ENCODE data around the gene OXCT1.
"Not testable (repeated sequence)": the region's sequence is repeated elsewhere in the genome, so short reads cannot be mapped to it uniquely, and the experiment has no call there.

Gene OXCT1

GRCh38 chr5:41764650-41765049 lies 105.6 kb downstream of the OXCT1 start:
- no peaks in the 10 kb centered on the region for H3K36me3 Mint-ChIP-seq (ENCODE audit: low read depth)

GRCh38 chr5:41763574-41763973 lies 106.7 kb downstream of the OXCT1 start:
- Mint-ChIP-seq H3K9me3 (no peaks in the 10 kb centered on the region), H3K36me3 (ENCODE audit: low read depth) (no peaks in the 10 kb centered on the region), H3K27ac (no peak overlapping the region), H3K27me3 (no peaks in the 10 kb centered on the region), H3K4me1 (ENCODE audit: low read depth) (no peaks in the 10 kb centered on the region), H3K4me3 (no peak overlapping the region)
- intact Hi-C loops (cut with micrococcal nuclease): no loop called here

More at GRCh38 chr5:41764650-41765049, 105.6 kb downstream of the OXCT1 start:
- Mint-ChIP-seq H3K9me3 (no peaks in the 10 kb centered on the region), H3K4me1 (ENCODE audit: low read depth) (no peaks in the 10 kb centered on the region), H3K27me3 (no peaks in the 10 kb centered on the region), H3K27ac (no peak overlapping the region), H3K4me3 (no peak overlapping the region)
- intact Hi-C loops (cut with micrococcal nuclease): no loop called here

- Mint-ChIP-seq H3K36me3 (ENCODE audit: low read depth) (no peaks in the 10 kb centered on the region), H3K9me3 (no peaks in the 10 kb centered on the region), H3K4me3 (no peak overlapping the region), H3K27ac (no peak overlapping the region), H3K27me3 (no peaks in the 10 kb centered on the region), H3K4me1 (ENCODE audit: low read depth) (no peaks in the 10 kb centered on the region)
- intact Hi-C loops (cut with micrococcal nuclease): no loop called here
These were observed 107.1 kb downstream of the OXCT1 start for GRCh38 chr5:41763081-41763480.

- Mint-ChIP-seq H3K27ac (no peak overlapping the region), H3K4me1 (ENCODE audit: low read depth) (no peaks in the 10 kb centered on the region), H3K36me3 (ENCODE audit: low read depth) (no peaks in the 10 kb centered on the region), H3K27me3 (no peaks in the 10 kb centered on the region), H3K4me3 (no peak overlapping the region), H3K9me3 (no peaks in the 10 kb centered on the region)
- intact Hi-C loops (cut with micrococcal nuclease): no loop called here
These were observed 107.8 kb downstream of the OXCT1 start for GRCh38 chr5:41762426-41762825.

- Mint-ChIP-seq H3K9me3 (no peaks in the 10 kb centered on the region), H3K4me3 (no peak overlapping the region), H3K27ac (no peak overlapping the region), H3K27me3 (no peaks in the 10 kb centered on the region), H3K4me1 (ENCODE audit: low read depth) (no peaks in the 10 kb centered on the region), H3K36me3 (ENCODE audit: low read depth) (no peaks in the 10 kb centered on the region)
- intact Hi-C loops (cut with micrococcal nuclease): no loop called here
These were observed 108.6 kb downstream of the OXCT1 start for GRCh38 chr5:41761663-41762062.

GRCh38 chr5:41755705-41756104 lies 114.5 kb downstream of the OXCT1 start:
- no peak overlapping the region for H3K27ac Mint-ChIP-seq
- H3K4me3 Mint-ChIP-seq: no peak overlapping the region
- no peaks in the 10 kb centered on the region for H3K4me1 Mint-ChIP-seq (ENCODE audit: low read depth)
- intact Hi-C loops (cut with micrococcal nuclease): no loop called here
- no peaks in the 10 kb centered on the region for H3K27me3 Mint-ChIP-seq
- H3K9me3 Mint-ChIP-seq: no peaks in the 10 kb centered on the region
- no peaks in the 10 kb centered on the region for H3K36me3 Mint-ChIP-seq (ENCODE audit: low read depth)

GRCh38 chr5:41754857-41755256 lies 115.4 kb downstream of the OXCT1 start:
- H3K27ac Mint-ChIP-seq: no peak overlapping the region
- H3K9me3 Mint-ChIP-seq: no peaks in the 10 kb centered on the region
- H3K27me3 Mint-ChIP-seq: no peaks in the 10 kb centered on the region
- intact Hi-C loops (cut with micrococcal nuclease): no loop called here
- no peak overlapping the region for H3K4me3 Mint-ChIP-seq
- no peaks in the 10 kb centered on the region for H3K36me3 Mint-ChIP-seq (ENCODE audit: low read depth)
- no peaks in the 10 kb centered on the region for H3K4me1 Mint-ChIP-seq (ENCODE audit: low read depth)

- Mint-ChIP-seq H3K9me3 (no peaks in the 10 kb centered on the region), H3K4me1 (ENCODE audit: low read depth) (no peaks in the 10 kb centered on the region), H3K36me3 (ENCODE audit: low read depth) (no peaks in the 10 kb centered on the region), H3K27ac (no peak overlapping the region), H3K27me3 (no peaks in the 10 kb centered on the region), H3K4me3 (no peak overlapping the region)
- intact Hi-C loops (cut with micrococcal nuclease): no loop called here
These were observed 118.4 kb downstream of the OXCT1 start for GRCh38 chr5:41751867-41752266.

- H3K36me3 Mint-ChIP-seq (ENCODE audit: low read depth): peaks cover 12% of the 10 kb centered on the region
- H3K27me3 Mint-ChIP-seq: no peaks in the 10 kb centered on the region
- no peak overlapping the region for H3K27ac Mint-ChIP-seq
- no peak overlapping the region for H3K4me3 Mint-ChIP-seq
- no peaks in the 10 kb centered on the region for H3K4me1 Mint-ChIP-seq (ENCODE audit: low read depth)
- H3K9me3 Mint-ChIP-seq: no peaks in the 10 kb centered on the region
- intact Hi-C loops (cut with micrococcal nuclease): no loop called here
These were observed 121.6 kb downstream of the OXCT1 start for GRCh38 chr5:41748631-41749030.

- peaks cover 12% of the 10 kb centered on the region for H3K36me3 Mint-ChIP-seq (ENCODE audit: low read depth)
- no peaks in the 10 kb centered on the region for H3K27me3 Mint-ChIP-seq
- H3K27ac Mint-ChIP-seq: no peak overlapping the region
- no peaks in the 10 kb centered on the region for H3K9me3 Mint-ChIP-seq
- no peaks in the 10 kb centered on the region for H3K4me1 Mint-ChIP-seq (ENCODE audit: low read depth)
- intact Hi-C loops (cut with micrococcal nuclease): no loop called here
- H3K4me3 Mint-ChIP-seq: no peak overlapping the region
These were observed 122.5 kb downstream of the OXCT1 start for GRCh38 chr5:41747708-41748107.

GRCh38 chr5:41747301-41747700 lies 122.9 kb downstream of the OXCT1 start:
- no peaks in the 10 kb centered on the region for H3K27me3 Mint-ChIP-seq
- H3K4me3 Mint-ChIP-seq: no peak overlapping the region
- no peak overlapping the region for H3K27ac Mint-ChIP-seq
- peaks cover 12% of the 10 kb centered on the region for H3K36me3 Mint-ChIP-seq (ENCODE audit: low read depth)
- H3K4me1 Mint-ChIP-seq (ENCODE audit: low read depth): no peaks in the 10 kb centered on the region
- no peaks in the 10 kb centered on the region for H3K9me3 Mint-ChIP-seq
- intact Hi-C loops (cut with micrococcal nuclease): no loop called here

- H3K27me3 Mint-ChIP-seq; intact Hi-C loops (cut with micrococcal nuclease); H3K27ac Mint-ChIP-seq; H3K4me1 Mint-ChIP-seq (ENCODE audit: low read depth); H3K4me3 Mint-ChIP-seq: not testable (repeated sequence)
- Mint-ChIP-seq H3K36me3 (ENCODE audit: low read depth) (peaks cover 26% of the 10 kb centered on the region), H3K9me3 (peaks cover 14% of the 10 kb centered on the region)
These were observed 127.6 kb downstream of the OXCT1 start for GRCh38 chr5:41742608-41743007.

- H3K4me1 Mint-ChIP-seq (ENCODE audit: low read depth): no peaks in the 10 kb centered on the region
- peaks cover 14% of the 10 kb centered on the region for H3K36me3 Mint-ChIP-seq (ENCODE audit: low read depth)
- H3K4me3 Mint-ChIP-seq: no peak overlapping the region
- intact Hi-C loops (cut with micrococcal nuclease): no loop called here
- H3K27ac Mint-ChIP-seq: no peak overlapping the region
- H3K27me3 Mint-ChIP-seq: no peaks in the 10 kb centered on the region
- peaks cover 14% of the 10 kb centered on the region for H3K9me3 Mint-ChIP-seq
These were observed 131.4 kb downstream of the OXCT1 start for GRCh38 chr5:41738710-41739354.

GRCh38 chr5:41736641-41737040 lies 133.6 kb downstream of the OXCT1 start:
- Mint-ChIP-seq H3K36me3 (ENCODE audit: low read depth) (peaks cover 14% of the 10 kb centered on the region), H3K9me3 (peaks cover 14% of the 10 kb centered on the region), H3K27ac (no peak overlapping the region), H3K27me3 (no peaks in the 10 kb centered on the region), H3K4me3 (no peak overlapping the region), H3K4me1 (ENCODE audit: low read depth) (no peaks in the 10 kb centered on the region)
- intact Hi-C loops (cut with micrococcal nuclease): no loop called here

- intact Hi-C loops (cut with micrococcal nuclease): no loop called here
- Mint-ChIP-seq H3K4me3 (no peak overlapping the region), H3K27ac (no peak overlapping the region), H3K27me3 (no peaks in the 10 kb centered on the region), H3K9me3 (peaks cover 14% of the 10 kb centered on the region), H3K36me3 (ENCODE audit: low read depth) (peaks cover 14% of the 10 kb centered on the region), H3K4me1 (ENCODE audit: low read depth) (no peaks in the 10 kb centered on the region)
These were observed 135.0 kb downstream of the OXCT1 start for GRCh38 chr5:41735213-41735612.

Measured in dendritic cell treated with granulocyte-macrophage colony-stimulating factor and Interleukin-4, amounts not matched to agents 40 ng/mL and 50 ng/mL, for 4 days (primary cell).